ENCODE results near the gene DCBLD2. TPM values are rescaled to one million over a fixed set of nuclear protein-coding genes. Genes with fewer than 3 reads are reported as not detected.
A peak's percentile ranks its signal among the peaks of the same experiment; 100 is the strongest.

The DCBLD2 gene, protein sequence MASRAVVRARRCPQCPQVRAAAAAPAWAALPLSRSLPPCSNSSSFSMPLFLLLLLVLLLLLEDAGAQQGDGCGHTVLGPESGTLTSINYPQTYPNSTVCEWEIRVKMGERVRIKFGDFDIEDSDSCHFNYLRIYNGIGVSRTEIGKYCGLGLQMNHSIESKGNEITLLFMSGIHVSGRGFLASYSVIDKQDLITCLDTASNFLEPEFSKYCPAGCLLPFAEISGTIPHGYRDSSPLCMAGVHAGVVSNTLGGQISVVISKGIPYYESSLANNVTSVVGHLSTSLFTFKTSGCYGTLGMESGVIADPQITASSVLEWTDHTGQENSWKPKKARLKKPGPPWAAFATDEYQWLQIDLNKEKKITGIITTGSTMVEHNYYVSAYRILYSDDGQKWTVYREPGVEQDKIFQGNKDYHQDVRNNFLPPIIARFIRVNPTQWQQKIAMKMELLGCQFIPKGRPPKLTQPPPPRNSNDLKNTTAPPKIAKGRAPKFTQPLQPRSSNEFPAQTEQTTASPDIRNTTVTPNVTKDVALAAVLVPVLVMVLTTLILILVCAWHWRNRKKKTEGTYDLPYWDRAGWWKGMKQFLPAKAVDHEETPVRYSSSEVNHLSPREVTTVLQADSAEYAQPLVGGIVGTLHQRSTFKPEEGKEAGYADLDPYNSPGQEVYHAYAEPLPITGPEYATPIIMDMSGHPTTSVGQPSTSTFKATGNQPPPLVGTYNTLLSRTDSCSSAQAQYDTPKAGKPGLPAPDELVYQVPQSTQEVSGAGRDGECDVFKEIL
- total RNA-seq = 10 to 100 TPM; 27.2 to 46.7 (median 29.6) TPM

DNA sequence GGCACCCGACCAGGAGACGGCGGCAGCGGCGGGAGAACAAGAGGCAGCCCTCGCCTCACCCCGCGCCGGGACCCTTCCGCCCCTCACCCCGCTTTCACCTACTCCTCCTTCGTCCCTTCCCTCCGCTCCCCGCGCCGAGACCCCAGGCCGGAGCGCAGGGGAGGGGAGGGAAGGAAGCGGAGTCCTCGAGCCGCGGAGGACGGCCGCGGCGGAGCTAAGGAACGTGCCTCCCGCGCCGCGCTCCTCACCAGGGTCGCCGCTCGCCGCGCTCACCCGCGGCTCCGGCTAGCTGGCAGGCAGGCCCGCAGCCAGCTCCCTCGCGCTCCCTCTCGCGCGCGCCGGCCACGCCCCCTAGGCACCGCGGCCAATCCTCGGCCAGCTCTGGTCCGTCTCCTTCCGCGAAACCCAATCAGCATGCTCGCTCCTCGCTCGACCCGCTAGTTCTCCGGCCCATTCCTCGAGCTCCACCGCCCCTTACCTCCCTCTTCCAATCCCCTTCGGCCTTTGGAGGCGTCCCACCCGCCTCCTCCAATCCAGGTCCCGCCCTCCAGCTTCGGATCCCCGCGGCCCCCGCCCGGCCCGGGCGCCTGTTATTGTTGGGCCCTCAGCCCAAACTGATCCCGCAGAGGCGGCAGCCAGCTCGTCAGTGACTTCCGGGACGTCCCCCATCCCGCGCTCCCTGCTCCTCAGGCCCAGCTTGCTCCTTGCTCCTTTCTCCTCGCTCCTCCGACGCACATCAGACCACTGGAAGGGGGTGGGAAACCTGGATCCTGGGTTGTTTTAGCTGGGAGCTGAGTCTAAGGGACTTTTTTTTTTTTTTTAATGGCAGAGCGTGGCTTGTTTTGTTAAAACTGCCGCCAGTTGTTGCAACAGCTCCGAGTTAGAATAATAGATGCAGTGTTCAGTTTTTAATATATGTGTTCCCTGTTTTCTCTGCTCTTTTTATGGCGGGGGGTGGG, at the start of gene DCBLD2:
TSS of gene DCBLD2 (minus strand) at position 304 of the 959 bp plus-strand sequence. CDS start 369 bp downstream, outside the sequence.
- intact Hi-C loops (cut with DNase I; ENCODE audit: low total_unique reads) = no loop called here
- no peaks in the 10 kb centered on the region for H3K36me3 ChIP-seq
- H3K9me3 ChIP-seq = no peaks in the 10 kb centered on the region
- no peaks in the 10 kb centered on the region for H3K27me3 ChIP-seq
- no peaks in the 10 kb centered on the region for H3K4me1 ChIP-seq
- peak; percentile 97 for DNase-seq (ENCODE audit: low spot score in 2 of 2)
- peak; percentile 58 to 74 (median 68) for TF ChIP-seq POLR2AphosphoS5 (IDR thresholded peaks at IDR 0.05)
- TF ChIP-seq POLR2A (IDR thresholded peaks at IDR 0.05) = peak; percentile 16
- no peak for TF ChIP-seq CTCF (IDR thresholded peaks at IDR 0.05)
- H3K4me3 ChIP-seq = peak within 1 kb of the TSS; percentile 94 to 98 (median 95)
- peak within 1 kb of the TSS; percentile 89 to 91 for H3K27ac ChIP-seq

DNA sequence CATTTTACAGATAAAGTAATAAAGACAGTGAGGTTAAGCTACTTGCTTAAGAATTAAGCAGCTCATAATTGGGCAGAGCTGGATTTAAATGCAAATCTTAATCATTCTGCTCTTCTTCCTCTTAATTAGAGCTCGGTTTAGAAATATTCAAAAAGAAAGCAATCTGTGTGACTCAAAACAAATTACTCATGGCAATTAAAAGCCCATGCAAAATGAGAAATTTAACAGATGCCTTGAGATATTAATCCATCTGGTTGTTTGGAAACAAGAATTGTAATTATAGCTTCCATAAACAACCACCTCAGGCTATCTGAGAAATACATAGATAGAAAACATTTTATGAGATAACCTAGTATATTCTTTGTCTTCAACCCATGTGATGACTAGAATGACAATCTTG, 44.2 kb upstream of the DCBLD2 start:
- DNase-seq (ENCODE audit: low spot score in 2 of 2) = no peak
- Histone ChIP-seq H3K27ac (no peak overlapping the region), H3K4me3 (no peak overlapping the region), H3K27me3 (no peaks in the 10 kb centered on the region), H3K36me3 (no peaks in the 10 kb centered on the region), H3K4me1 (no peaks in the 10 kb centered on the region), H3K9me3 (no peaks in the 10 kb centered on the region)
- TF ChIP-seq POLR2AphosphoS5 (IDR thresholded peaks at IDR 0.05) (no peak), CTCF (IDR thresholded peaks at IDR 0.05) (no peak), POLR2A (IDR thresholded peaks at IDR 0.05) (no peak)
- intact Hi-C loops (cut with DNase I; ENCODE audit: low total_unique reads) = no loop called here

GRCh38 chr3:98945101-98945524, 43.6 kb upstream of the DCBLD2 start:
- Histone ChIP-seq H3K4me3 (no peak overlapping the region), H3K9me3 (no peaks in the 10 kb centered on the region), H3K4me1 (no peaks in the 10 kb centered on the region), H3K27me3 (no peaks in the 10 kb centered on the region), H3K36me3 (no peaks in the 10 kb centered on the region), H3K27ac (no peak overlapping the region)
- DNase-seq (ENCODE audit: low spot score in 2 of 2) = no peak
- no peak for TF ChIP-seq POLR2AphosphoS5 (IDR thresholded peaks at IDR 0.05)
- TF ChIP-seq CTCF (IDR thresholded peaks at IDR 0.05) = no peak
- no peak for TF ChIP-seq POLR2A (IDR thresholded peaks at IDR 0.05)
- intact Hi-C loops (cut with DNase I; ENCODE audit: low total_unique reads) = no loop called here

DNA sequence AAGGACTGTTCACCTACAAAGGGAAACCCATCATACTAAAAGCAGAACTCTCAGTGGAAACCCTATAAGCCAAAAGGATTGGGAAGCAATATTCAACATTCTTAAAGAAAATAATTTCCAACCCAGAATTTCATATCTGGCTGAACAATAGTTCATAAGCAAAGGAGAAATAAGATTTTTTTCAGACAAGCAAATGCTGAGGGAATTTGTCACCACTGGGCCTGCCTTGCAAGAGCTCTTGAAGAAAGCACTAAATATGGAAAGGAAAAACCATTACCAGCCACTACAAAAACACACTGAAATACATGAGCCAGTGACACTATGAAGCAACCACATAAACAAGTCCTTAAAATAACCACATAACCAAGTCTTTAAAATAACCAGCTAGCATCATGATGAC, 28.9 kb upstream of the DCBLD2 start:
- Histone ChIP-seq H3K27ac (no peak overlapping the region), H3K27me3 (no peaks in the 10 kb centered on the region), H3K4me1 (no peaks in the 10 kb centered on the region), H3K9me3 (peaks cover 23 to 27% of the 10 kb centered on the region in 2 donors), H3K36me3 (no peaks in the 10 kb centered on the region), H3K4me3 (no peak overlapping the region)
- intact Hi-C loops (cut with DNase I; ENCODE audit: low total_unique reads) = no loop called here
- TF ChIP-seq CTCF (IDR thresholded peaks at IDR 0.05) = no peak
- no peak for TF ChIP-seq POLR2AphosphoS5 (IDR thresholded peaks at IDR 0.05)
- no peak for TF ChIP-seq POLR2A (IDR thresholded peaks at IDR 0.05)
- no peak for DNase-seq (ENCODE audit: low spot score in 2 of 2)
